ENCODE results near the gene RUSC1. TPM values are rescaled to one million over a fixed set of nuclear protein-coding genes. Genes with fewer than 3 reads are reported as not detected.
"Not testable (repeated sequence)": the region's sequence is repeated elsewhere in the genome, so short reads cannot be mapped to it uniquely, and the experiment has no call there.

RUSC1 gene
- total RNA-seq, 2 donors from 2014 or later: 74.5 to 83.8 TPM

DNA sequence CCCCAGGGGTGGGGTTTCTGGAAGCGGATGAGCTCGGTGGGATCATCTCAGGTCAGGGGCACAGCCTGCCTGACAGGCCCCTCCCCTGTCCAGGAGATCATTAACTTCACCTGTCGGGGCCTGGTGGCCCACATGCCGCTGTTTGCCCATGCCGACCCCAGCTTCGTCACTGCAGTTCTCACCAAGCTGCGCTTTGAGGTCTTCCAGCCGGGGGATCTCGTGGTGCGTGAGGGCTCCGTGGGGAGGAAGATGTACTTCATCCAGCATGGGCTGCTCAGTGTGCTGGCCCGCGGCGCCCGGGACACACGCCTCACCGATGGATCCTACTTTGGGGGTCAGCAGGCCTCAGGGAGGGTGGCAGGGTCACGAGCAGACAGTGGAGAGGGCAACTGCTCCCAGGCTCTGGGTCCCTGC, 35.1 kb upstream of the RUSC1 start:
- Mint-ChIP-seq H3K9me3 (no peaks in the 10 kb centered on the region), H3K4me3 (no peak overlapping the region), H3K27me3 (ENCODE audit: insufficient read depth) (no peaks in the 10 kb centered on the region), H3K36me3 (ENCODE audit: low read depth) (no peaks in the 10 kb centered on the region), H3K27ac (no peak overlapping the region), H3K4me1 (no peaks in the 10 kb centered on the region)
- TF ChIP-seq, protein P1, sequence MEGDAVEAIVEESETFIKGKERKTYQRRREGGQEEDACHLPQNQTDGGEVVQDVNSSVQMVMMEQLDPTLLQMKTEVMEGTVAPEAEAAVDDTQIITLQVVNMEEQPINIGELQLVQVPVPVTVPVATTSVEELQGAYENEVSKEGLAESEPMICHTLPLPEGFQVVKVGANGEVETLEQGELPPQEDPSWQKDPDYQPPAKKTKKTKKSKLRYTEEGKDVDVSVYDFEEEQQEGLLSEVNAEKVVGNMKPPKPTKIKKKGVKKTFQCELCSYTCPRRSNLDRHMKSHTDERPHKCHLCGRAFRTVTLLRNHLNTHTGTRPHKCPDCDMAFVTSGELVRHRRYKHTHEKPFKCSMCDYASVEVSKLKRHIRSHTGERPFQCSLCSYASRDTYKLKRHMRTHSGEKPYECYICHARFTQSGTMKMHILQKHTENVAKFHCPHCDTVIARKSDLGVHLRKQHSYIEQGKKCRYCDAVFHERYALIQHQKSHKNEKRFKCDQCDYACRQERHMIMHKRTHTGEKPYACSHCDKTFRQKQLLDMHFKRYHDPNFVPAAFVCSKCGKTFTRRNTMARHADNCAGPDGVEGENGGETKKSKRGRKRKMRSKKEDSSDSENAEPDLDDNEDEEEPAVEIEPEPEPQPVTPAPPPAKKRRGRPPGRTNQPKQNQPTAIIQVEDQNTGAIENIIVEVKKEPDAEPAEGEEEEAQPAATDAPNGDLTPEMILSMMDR (conservative IDR thresholded peaks at IDR 0.05): no peak
- DNase-seq: no peak
- WGBS, 2 experiments (ENCODE audit: insufficient coverage in 1 of 2, insufficient read length in 1 of 2): 95% methylated on average over 16 to 18 of the region's 18 CpGs
- Histone ChIP-seq H3K4me3 (ENCODE audit: low read length) (no peak overlapping the region), H3K27ac (ENCODE audit: low read depth, low read length) (no peak overlapping the region), H3K9me3 (ENCODE audit: control insufficient read depth, low read length) (no peaks in the 10 kb centered on the region), H3K27me3 (ENCODE audit: control insufficient read depth, insufficient read depth, low read length, poor library complexity, severe bottlenecking) (no peaks in the 10 kb centered on the region), H3K9ac (ENCODE audit: extremely low read depth, low read length, poor library complexity, severe bottlenecking) (no peak overlapping the region), H3K36me3 (ENCODE audit: control insufficient read depth, insufficient read depth, low read length) (no peaks in the 10 kb centered on the region), H3K4me1 (ENCODE audit: control insufficient read depth, insufficient read depth, low read length) (no peaks in the 10 kb centered on the region)

DNA sequence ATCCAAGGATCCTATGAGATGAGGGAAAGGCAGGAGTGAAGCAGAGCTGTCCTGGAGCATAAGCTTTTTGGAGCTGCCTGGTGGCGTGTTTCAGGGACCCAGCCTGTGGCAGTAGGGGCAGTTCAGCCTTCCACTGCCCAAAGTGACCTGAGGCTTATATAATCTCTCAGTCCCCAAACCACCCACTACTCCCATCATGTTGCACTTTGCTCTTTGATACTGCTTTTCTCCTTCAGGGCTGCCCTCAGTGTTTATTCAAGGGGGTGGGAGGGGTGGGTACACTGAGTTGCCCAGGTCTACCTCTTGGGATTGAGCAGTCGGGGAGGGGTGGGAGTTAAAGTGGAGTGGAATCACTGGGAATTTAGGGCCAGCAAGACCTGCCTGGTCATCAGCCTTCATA, 34.1 kb upstream of the RUSC1 start:
- Histone ChIP-seq H3K9ac (ENCODE audit: extremely low read depth, low read length, poor library complexity, severe bottlenecking) (no peak overlapping the region), H3K4me3 (ENCODE audit: low read length) (no peak overlapping the region), H3K36me3 (ENCODE audit: control insufficient read depth, insufficient read depth, low read length) (no peaks in the 10 kb centered on the region), H3K4me1 (ENCODE audit: control insufficient read depth, insufficient read depth, low read length) (no peaks in the 10 kb centered on the region), H3K9me3 (ENCODE audit: control insufficient read depth, low read length) (no peaks in the 10 kb centered on the region), H3K27ac (ENCODE audit: low read depth, low read length) (no peak overlapping the region), H3K27me3 (ENCODE audit: control insufficient read depth, insufficient read depth, low read length, poor library complexity, severe bottlenecking) (no peaks in the 10 kb centered on the region)
- Mint-ChIP-seq H3K4me3 (no peak overlapping the region), H3K27ac (no peak overlapping the region), H3K36me3 (ENCODE audit: low read depth) (no peaks in the 10 kb centered on the region), H3K4me1 (no peaks in the 10 kb centered on the region), H3K27me3 (ENCODE audit: insufficient read depth) (peaks cover 2% of the 10 kb centered on the region), H3K9me3 (no peaks in the 10 kb centered on the region)
- no peak for DNase-seq
- TF ChIP-seq, protein P1 (conservative IDR thresholded peaks at IDR 0.05): no peak
- WGBS, 2 experiments (ENCODE audit: insufficient coverage in 1 of 2, insufficient read length in 1 of 2): 91 to 100% methylated on average over 2 of the region's 2 CpGs

DNA sequence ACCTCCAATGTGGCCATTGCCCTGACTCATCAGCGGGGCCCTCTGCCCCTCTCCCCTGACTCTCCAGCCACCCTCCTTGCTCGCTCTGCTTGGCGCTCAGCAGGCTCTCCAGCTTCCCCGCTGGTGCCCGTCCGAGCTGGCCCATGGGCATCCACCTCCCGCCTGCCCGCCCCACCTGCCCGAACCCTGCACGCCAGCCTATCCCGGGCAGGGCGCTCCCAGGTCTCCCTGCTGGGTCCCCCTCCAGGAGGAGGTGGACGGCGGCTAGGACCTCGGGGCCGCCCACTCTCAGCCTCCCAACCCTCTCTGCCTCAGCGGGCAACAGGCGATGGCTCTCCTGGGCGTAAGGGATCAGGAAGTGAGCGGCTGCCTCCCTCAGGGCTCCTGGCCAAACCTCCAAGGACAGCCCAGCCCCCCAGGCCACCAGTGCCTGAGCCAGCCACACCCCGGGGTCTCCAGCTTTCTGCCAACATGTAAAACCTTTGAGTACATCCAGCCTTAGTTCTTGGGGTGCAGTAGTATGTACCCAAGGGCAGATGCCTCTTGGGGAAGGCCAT, 32.6 kb upstream of the RUSC1 start:
- H3K4me3 ChIP-seq (ENCODE audit: low read length): no peak overlapping the region
- DNase-seq: no peak
- H3K9me3 ChIP-seq (ENCODE audit: control insufficient read depth, low read length): no peaks in the 10 kb centered on the region
- no peaks in the 10 kb centered on the region for H3K4me1 Mint-ChIP-seq
- no peak overlapping the region for H3K27ac ChIP-seq (ENCODE audit: low read depth, low read length)
- H3K27me3 Mint-ChIP-seq (ENCODE audit: insufficient read depth): peaks cover 10% of the 10 kb centered on the region
- H3K27ac Mint-ChIP-seq: no peak overlapping the region
- no peak overlapping the region for H3K4me3 Mint-ChIP-seq
- H3K9me3 Mint-ChIP-seq: no peaks in the 10 kb centered on the region
- H3K4me1 ChIP-seq (ENCODE audit: control insufficient read depth, insufficient read depth, low read length): no peaks in the 10 kb centered on the region
- TF ChIP-seq, protein P1 (conservative IDR thresholded peaks at IDR 0.05): no peak
- no peaks in the 10 kb centered on the region for H3K36me3 Mint-ChIP-seq (ENCODE audit: low read depth)
- no peak overlapping the region for H3K9ac ChIP-seq (ENCODE audit: extremely low read depth, low read length, poor library complexity, severe bottlenecking)
- WGBS, 2 experiments (ENCODE audit: insufficient coverage in 1 of 2, insufficient read length in 1 of 2): 93 to 100% methylated on average over 1 to 21 of the region's 21 CpGs
- H3K27me3 ChIP-seq (ENCODE audit: control insufficient read depth, insufficient read depth, low read length, poor library complexity, severe bottlenecking): peaks cover 8% of the 10 kb centered on the region
- H3K36me3 ChIP-seq (ENCODE audit: control insufficient read depth, insufficient read depth, low read length): no peaks in the 10 kb centered on the region

DNA sequence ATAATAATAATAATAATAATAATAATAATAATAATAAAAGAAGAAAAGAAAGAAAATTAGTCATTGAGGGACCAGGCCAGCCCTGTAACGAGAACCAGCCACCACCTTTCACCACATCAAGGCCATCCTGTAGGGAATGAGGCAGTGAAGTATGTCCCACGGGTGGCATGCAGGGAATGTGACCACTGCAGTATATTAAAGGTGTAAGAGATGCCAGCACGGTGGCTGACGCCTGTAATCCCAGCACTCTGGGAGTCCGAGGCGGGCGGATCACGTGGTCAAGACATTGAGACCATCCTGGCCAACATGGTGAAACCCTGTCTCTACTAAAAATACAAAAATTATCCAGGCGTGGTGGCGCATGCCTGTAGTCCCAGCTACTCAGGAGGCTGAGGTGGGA, 29.7 kb upstream of the RUSC1 start:
- not testable (repeated sequence) for H3K36me3 Mint-ChIP-seq (ENCODE audit: low read depth); H3K27ac Mint-ChIP-seq

More for the DNA sequence above, 29.7 kb upstream of the RUSC1 start:
- H3K4me1 Mint-ChIP-seq; H3K4me3 ChIP-seq (ENCODE audit: low read length); H3K9ac ChIP-seq (ENCODE audit: extremely low read depth, low read length, poor library complexity, severe bottlenecking); H3K4me3 Mint-ChIP-seq; H3K36me3 ChIP-seq (ENCODE audit: control insufficient read depth, insufficient read depth, low read length); H3K27ac ChIP-seq (ENCODE audit: low read depth, low read length); H3K9me3 Mint-ChIP-seq; H3K9me3 ChIP-seq (ENCODE audit: control insufficient read depth, low read length); H3K4me1 ChIP-seq (ENCODE audit: control insufficient read depth, insufficient read depth, low read length); DNase-seq: not testable (repeated sequence)
- 85 to 89% methylated on average over 10 of the region's 10 CpGs for WGBS, 2 experiments (ENCODE audit: insufficient coverage in 1 of 2, insufficient read length in 1 of 2)
- peaks cover 37% of the 10 kb centered on the region for H3K27me3 Mint-ChIP-seq (ENCODE audit: insufficient read depth)
- H3K27me3 ChIP-seq (ENCODE audit: control insufficient read depth, insufficient read depth, low read length, poor library complexity, severe bottlenecking): peaks cover 37% of the 10 kb centered on the region

Measured in endodermal cell (in vitro differentiated cells).